HEK293T (cell line): ENCODE measurements around the gene SLC38A10.

Experiments used
- CTCF ChIA-PET: fragments of 350-600 bp; formaldehyde crosslinking; extraction: SDS; loops from one replicate; lab custom pipeline; 2021; ENCODE audit warnings: antibody characterized with exemption, inconsistent platforms; lab: Yijun Ruan, JAX
- POLR2A ChIA-PET: fragments of 350-600 bp; formaldehyde crosslinking; extraction: SDS; loops from one replicate; lab custom pipeline; 2020; ENCODE audit warnings: antibody characterized with exemption, inconsistent platforms; lab: Yijun Ruan, JAX
- DNase-seq: peaks from one replicate; pipeline ENCODE4 v3.0.0; 2012; ENCODE audit warnings: mixed read lengths; ENCODE audit errors: extremely low spot score
- ARNT ChIP-seq: fragments of 450-650 bp; IDR thresholded peaks from 2 replicates; pipeline ENCODE4 v1.6.1; 2017; ENCODE audit warnings: mild to moderate bottlenecking
- BHLHE40 ChIP-seq: fragments of 450-650 bp; IDR thresholded peaks from 2 replicates; pipeline ENCODE4 v1.6.1; 2016; ENCODE audit warnings: mild to moderate bottlenecking, moderate library complexity, borderline replicate concordance
- CTBP1 ChIP-seq: fragments of 450-650 bp; IDR thresholded peaks from 2 replicates; pipeline ENCODE4 v1.6.1; 2016; ENCODE audit warnings: borderline replicate concordance
- ELF4 ChIP-seq: fragments of 450-650 bp; IDR thresholded peaks from 2 replicates; pipeline ENCODE4 v1.6.1; 2017; ENCODE audit warnings: antibody characterized with exemption
- FOXA1 ChIP-seq: fragments of 450-650 bp; IDR thresholded peaks from 2 replicates; pipeline ENCODE4 v1.6.1; 2016; ENCODE audit warnings: mild to moderate bottlenecking
- FOXK2 ChIP-seq: fragments of 450-650 bp; IDR thresholded peaks from 2 replicates; pipeline ENCODE4 v1.6.1; 2016; ENCODE audit warnings: mild to moderate bottlenecking
- FOXM1 ChIP-seq: fragments of 450-650 bp; IDR thresholded peaks from 2 replicates; pipeline ENCODE4 v1.6.1; 2017; ENCODE audit warnings: mild to moderate bottlenecking, borderline replicate concordance
- HDGF ChIP-seq: fragments of 450-650 bp; IDR thresholded peaks from 2 replicates; pipeline ENCODE4 v1.6.1; 2017; ENCODE audit warnings: antibody characterized with exemption, borderline replicate concordance
- L3MBTL2 ChIP-seq: fragments of 450-650 bp; conservative IDR thresholded peaks from 2 replicates; pipeline ENCODE4 v1.6.1; 2016; ENCODE audit warnings: mild to moderate bottlenecking
- LEF1 ChIP-seq: fragments of 450-650 bp; IDR thresholded peaks from 2 replicates; pipeline ENCODE4 v1.6.1; 2017; ENCODE audit warnings: mild to moderate bottlenecking, borderline replicate concordance
- NFRKB ChIP-seq: fragments of 450-650 bp; IDR thresholded peaks from 2 replicates; pipeline ENCODE4 v1.6.1; 2016; ENCODE audit warnings: mild to moderate bottlenecking, moderate library complexity
- PKNOX1 ChIP-seq: fragments of 450-650 bp; IDR thresholded peaks from 2 replicates; pipeline ENCODE4 v1.6.1; 2016
- SP1 ChIP-seq: fragments of 450-650 bp; IDR thresholded peaks from 2 replicates; pipeline ENCODE4 v1.6.1; 2017
- SUZ12 ChIP-seq: fragments of 450-650 bp; IDR thresholded peaks from 2 replicates; pipeline ENCODE4 v1.6.1; 2016; ENCODE audit warnings: mild to moderate bottlenecking
- TARDBP ChIP-seq: fragments of 450-650 bp; IDR thresholded peaks from 2 replicates; pipeline ENCODE4 v1.6.1; 2016
- ZNF384 ChIP-seq: fragments of 450-650 bp; IDR thresholded peaks from 2 replicates; pipeline ENCODE4 v1.6.1; 2016

Gene SLC38A10

GRCh38 chr17:81260171-81260570, 34.9 kb downstream of the SLC38A10 start:
- POLR2A ChIA-PET, result no interaction called here
- CTCF ChIA-PET, result interaction anchor here (0.6 kb wide), 1 partner anchor 59 kb away, joined by 3 read pairs; no protein-coding TSS in a partner anchor
- DNase-seq, result no peak
- TF ChIP-seq ZNF384 (no peak), CTBP1 (no peak), NFRKB (no peak), FOXK2 (no peak), HDGF (no peak), FOXA1 (no peak), FOXM1 (no peak), SUZ12 (no peak), SP1 (no peak), ELF4 (no peak), ARNT (no peak), BHLHE40 (no peak), PKNOX1 (no peak)

- CTCF ChIA-PET, result interaction anchor here (1.2 kb wide), 1 partner anchor 33 kb away, joined by 3 read pairs; no protein-coding TSS in a partner anchor
- no peak for DNase-seq
- POLR2A ChIA-PET, result interaction anchor here (1.0 kb wide), 1 partner anchor 225 kb away, joined by 3 read pairs; no protein-coding TSS in a partner anchor
- TF ChIP-seq FOXA1 (no peak), TARDBP (no peak), FOXK2 (no peak), ARNT (no peak), L3MBTL2 (no peak), SP1 (no peak), ZNF384 (no peak), PKNOX1 (no peak), SUZ12 (no peak), CTBP1 (no peak), ELF4 (no peak), BHLHE40 (no peak), NFRKB (no peak), LEF1 (no peak), HDGF (no peak), FOXM1 (no peak)
Measured at GRCh38 chr17:81259058-81259605, 36.0 kb downstream of the SLC38A10 start.

DNA sequence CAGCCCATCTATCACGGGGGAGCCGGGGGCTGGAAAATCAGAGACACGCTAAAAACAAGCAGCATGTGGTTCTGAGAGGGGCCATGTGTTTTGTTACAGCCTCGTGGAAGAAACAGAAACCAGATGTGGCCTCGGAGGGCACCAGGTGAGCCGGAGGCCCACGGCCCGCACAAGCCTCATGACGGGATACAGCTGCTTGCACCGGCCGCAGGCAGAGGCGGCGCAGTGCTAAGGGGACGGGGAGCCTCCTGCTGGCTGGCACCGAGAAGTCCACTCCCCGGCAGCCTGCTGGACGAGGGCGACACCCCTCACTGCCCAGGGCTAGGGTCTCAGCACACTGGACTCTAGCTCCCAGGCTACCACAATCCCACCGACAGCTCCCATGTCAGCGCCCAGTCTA, 36.8 kb downstream of the SLC38A10 start:
- no peak for DNase-seq
- no peak for TF ChIP-seq LEF1
- TF ChIP-seq TARDBP, result no peak
- no peak for TF ChIP-seq ARNT
- TF ChIP-seq ELF4, result no peak
- TF ChIP-seq HDGF, result no peak
- no peak for TF ChIP-seq FOXK2
- no peak for TF ChIP-seq FOXA1
- TF ChIP-seq NFRKB, result no peak
- ChIA-PET POLR2A (interaction anchor here (1.0 kb wide), 1 partner anchor 226 kb away, joined by 3 read pairs; no protein-coding TSS in a partner anchor), CTCF (interaction anchor here (1.2 to 1.3 kb wide), 2 partner anchors 33 to 226 kb away, joined by 3 to 5 read pairs; no protein-coding TSS in a partner anchor)

- ChIA-PET POLR2A (no interaction called here), CTCF (interaction anchor here (1.3 kb wide), 1 partner anchor 227 kb away, joined by 5 read pairs; no protein-coding TSS in a partner anchor)
- DNase-seq, result no peak
- TF ChIP-seq CTBP1 (no peak), ZNF384 (no peak), TARDBP (no peak), L3MBTL2 (no peak), FOXA1 (no peak), FOXM1 (no peak), HDGF (no peak), BHLHE40 (no peak), ARNT (no peak), PKNOX1 (no peak), LEF1 (no peak)
Measured at GRCh38 chr17:81257533-81257932, 37.6 kb downstream of the SLC38A10 start.

GRCh38 chr17:81256616-81257015, 38.5 kb downstream of the SLC38A10 start:
- no peak for DNase-seq
- POLR2A ChIA-PET, result interaction anchor here (0.7 kb wide), 1 partner anchor 9 kb away, joined by 3 read pairs; no protein-coding TSS in a partner anchor
- TF ChIP-seq L3MBTL2 (no peak), ARNT (no peak), TARDBP (no peak), SUZ12 (no peak), BHLHE40 (no peak), ELF4 (no peak), HDGF (no peak), NFRKB (no peak), SP1 (no peak)
- CTCF ChIA-PET, result no interaction called here
